ENCODE results near the gene CLDN4.

Gene CLDN4

DNA sequence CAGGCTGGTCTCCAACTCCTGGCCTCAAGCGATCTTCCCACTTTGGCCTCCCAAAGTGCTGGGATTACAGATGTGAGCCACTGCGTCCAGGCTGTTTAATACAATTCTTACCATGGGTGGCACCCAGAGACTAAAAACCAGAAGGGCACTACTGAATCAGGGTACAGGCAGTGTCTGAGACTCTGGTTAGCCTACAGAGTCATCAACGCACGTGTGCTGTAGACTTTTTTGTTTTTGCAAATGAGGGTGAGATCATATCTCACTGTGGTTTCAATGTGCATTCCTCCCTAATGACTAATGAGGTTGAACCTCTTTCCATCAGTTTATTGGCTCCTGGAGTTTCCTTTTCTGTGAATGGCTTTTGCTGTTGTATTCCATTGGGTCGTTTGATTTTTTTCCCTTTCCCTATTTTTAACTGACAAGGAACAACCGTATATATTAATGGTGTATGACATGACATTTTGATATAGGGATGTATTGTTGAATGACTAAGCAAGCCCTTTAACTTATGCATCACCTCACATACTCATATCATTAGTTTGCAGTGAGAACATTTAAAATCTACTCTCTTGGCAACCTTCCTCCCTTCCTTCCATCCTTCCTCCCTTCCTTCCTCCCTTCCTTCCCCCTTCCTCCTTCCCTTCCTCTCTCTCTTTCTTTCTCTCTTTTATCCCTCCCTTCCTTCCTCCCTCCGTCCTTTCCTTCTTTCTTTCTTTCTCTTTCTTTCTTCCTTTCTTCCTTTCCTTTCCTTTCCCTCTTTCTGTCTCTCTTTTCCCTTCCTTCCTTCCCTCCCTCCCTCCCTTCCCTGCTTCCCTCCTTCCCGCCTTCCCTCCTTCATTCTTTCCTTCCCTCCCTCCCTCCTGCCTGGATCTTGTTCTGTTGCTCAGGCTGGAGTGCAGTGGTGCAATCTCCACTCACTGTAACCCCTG is 20.9 kb downstream of the CLDN4 start:
- Histone ChIP-seq H3K4me3 (replicated peaks; ENCODE audit: insufficient read depth, low read length) (no peak overlapping the region), H3K27ac (replicated peaks) (no peak overlapping the region), H3K27me3 (ENCODE audit: insufficient read depth, poor library complexity, severe bottlenecking) (peaks cover 14% of the 10 kb centered on the region)
- TF ChIP-seq, protein P1, sequence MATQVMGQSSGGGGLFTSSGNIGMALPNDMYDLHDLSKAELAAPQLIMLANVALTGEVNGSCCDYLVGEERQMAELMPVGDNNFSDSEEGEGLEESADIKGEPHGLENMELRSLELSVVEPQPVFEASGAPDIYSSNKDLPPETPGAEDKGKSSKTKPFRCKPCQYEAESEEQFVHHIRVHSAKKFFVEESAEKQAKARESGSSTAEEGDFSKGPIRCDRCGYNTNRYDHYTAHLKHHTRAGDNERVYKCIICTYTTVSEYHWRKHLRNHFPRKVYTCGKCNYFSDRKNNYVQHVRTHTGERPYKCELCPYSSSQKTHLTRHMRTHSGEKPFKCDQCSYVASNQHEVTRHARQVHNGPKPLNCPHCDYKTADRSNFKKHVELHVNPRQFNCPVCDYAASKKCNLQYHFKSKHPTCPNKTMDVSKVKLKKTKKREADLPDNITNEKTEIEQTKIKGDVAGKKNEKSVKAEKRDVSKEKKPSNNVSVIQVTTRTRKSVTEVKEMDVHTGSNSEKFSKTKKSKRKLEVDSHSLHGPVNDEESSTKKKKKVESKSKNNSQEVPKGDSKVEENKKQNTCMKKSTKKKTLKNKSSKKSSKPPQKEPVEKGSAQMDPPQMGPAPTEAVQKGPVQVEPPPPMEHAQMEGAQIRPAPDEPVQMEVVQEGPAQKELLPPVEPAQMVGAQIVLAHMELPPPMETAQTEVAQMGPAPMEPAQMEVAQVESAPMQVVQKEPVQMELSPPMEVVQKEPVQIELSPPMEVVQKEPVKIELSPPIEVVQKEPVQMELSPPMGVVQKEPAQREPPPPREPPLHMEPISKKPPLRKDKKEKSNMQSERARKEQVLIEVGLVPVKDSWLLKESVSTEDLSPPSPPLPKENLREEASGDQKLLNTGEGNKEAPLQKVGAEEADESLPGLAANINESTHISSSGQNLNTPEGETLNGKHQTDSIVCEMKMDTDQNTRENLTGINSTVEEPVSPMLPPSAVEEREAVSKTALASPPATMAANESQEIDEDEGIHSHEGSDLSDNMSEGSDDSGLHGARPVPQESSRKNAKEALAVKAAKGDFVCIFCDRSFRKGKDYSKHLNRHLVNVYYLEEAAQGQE (IDR thresholded peaks at IDR 0.05; ENCODE audit: insufficient replicate concordance, low read depth): no peak
- TF ChIP-seq POLR2AphosphoS5 (IDR thresholded peaks at IDR 0.05; ENCODE audit: low read depth) (no peak), SPI1 (IDR thresholded peaks at IDR 0.05; ENCODE audit: borderline replicate concordance, low read depth) (no peak), GABPA (IDR thresholded peaks at IDR 0.05; ENCODE audit: low read depth) (no peak)
- TF ChIP-seq, protein P2, sequence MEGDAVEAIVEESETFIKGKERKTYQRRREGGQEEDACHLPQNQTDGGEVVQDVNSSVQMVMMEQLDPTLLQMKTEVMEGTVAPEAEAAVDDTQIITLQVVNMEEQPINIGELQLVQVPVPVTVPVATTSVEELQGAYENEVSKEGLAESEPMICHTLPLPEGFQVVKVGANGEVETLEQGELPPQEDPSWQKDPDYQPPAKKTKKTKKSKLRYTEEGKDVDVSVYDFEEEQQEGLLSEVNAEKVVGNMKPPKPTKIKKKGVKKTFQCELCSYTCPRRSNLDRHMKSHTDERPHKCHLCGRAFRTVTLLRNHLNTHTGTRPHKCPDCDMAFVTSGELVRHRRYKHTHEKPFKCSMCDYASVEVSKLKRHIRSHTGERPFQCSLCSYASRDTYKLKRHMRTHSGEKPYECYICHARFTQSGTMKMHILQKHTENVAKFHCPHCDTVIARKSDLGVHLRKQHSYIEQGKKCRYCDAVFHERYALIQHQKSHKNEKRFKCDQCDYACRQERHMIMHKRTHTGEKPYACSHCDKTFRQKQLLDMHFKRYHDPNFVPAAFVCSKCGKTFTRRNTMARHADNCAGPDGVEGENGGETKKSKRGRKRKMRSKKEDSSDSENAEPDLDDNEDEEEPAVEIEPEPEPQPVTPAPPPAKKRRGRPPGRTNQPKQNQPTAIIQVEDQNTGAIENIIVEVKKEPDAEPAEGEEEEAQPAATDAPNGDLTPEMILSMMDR (IDR thresholded peaks at IDR 0.05; ENCODE audit: insufficient read depth, low read length): no peak
- DNase-seq (ENCODE audit: low read depth in 1 of 2, low spot score in 1 of 2): no peak

DNA sequence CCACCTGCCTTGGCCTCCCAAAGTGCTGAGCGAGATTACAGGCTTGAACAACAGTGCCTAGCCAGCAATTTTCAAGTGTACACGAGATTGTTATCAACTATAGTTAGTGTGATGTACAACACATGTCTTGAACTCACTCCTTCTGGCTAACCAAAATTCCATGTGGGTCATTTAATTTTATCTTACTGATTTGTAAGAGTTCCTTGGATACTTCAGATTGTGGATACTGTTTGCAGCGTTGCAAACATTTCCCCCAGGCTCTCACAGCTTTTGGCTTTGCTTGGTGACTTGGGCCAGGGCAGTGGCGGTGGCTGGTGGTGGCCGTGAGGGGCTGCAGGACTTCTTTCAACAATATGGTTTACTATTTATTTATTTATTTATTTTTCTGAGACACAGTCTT is 21.7 kb downstream of the CLDN4 start:
- H3K27ac ChIP-seq (replicated peaks): no peak overlapping the region
- no peak overlapping the region for H3K4me3 ChIP-seq (replicated peaks; ENCODE audit: insufficient read depth, low read length)
- H3K27me3 ChIP-seq (ENCODE audit: insufficient read depth, poor library complexity, severe bottlenecking): peaks cover 17% of the 10 kb centered on the region
- TF ChIP-seq, protein P1 (IDR thresholded peaks at IDR 0.05; ENCODE audit: insufficient replicate concordance, low read depth): no peak
- TF ChIP-seq POLR2AphosphoS5 (IDR thresholded peaks at IDR 0.05; ENCODE audit: low read depth): no peak
- TF ChIP-seq GABPA (IDR thresholded peaks at IDR 0.05; ENCODE audit: low read depth): no peak
- TF ChIP-seq SPI1 (IDR thresholded peaks at IDR 0.05; ENCODE audit: borderline replicate concordance, low read depth): no peak
- TF ChIP-seq, protein P2 (IDR thresholded peaks at IDR 0.05; ENCODE audit: insufficient read depth, low read length): no peak
- no peak for DNase-seq (ENCODE audit: low read depth in 1 of 2, low spot score in 1 of 2)

DNA sequence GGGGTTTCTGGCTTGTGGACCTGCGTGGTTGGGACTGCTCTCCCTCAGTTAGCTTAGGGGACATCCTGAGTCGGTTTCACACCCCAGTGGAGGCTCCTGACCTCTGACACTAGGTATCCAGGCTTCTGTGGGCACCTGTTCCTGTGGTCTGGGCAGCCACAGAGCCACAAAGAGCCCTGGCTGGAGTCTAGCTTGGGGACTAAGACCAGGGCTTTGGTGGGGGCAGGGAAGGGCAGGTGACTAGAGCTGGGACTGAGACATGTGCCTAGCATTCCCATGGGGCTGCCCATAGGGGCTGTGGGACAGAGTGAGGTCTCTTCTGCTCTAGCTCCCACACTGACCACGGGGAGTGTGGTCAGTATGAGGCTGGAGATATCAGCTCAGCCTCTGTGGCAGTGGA is 26.1 kb downstream of the CLDN4 start:
- DNase-seq (ENCODE audit: low read depth in 1 of 2, low spot score in 1 of 2): no peak
- Histone ChIP-seq H3K27me3 (ENCODE audit: insufficient read depth, poor library complexity, severe bottlenecking) (peaks cover 17% of the 10 kb centered on the region), H3K4me3 (replicated peaks; ENCODE audit: insufficient read depth, low read length) (no peak overlapping the region), H3K27ac (replicated peaks) (no peak overlapping the region)
- TF ChIP-seq, protein P1 (IDR thresholded peaks at IDR 0.05; ENCODE audit: insufficient replicate concordance, low read depth): no peak
- TF ChIP-seq SPI1 (IDR thresholded peaks at IDR 0.05; ENCODE audit: borderline replicate concordance, low read depth) (no peak), GABPA (IDR thresholded peaks at IDR 0.05; ENCODE audit: low read depth) (no peak), POLR2AphosphoS5 (IDR thresholded peaks at IDR 0.05; ENCODE audit: low read depth) (no peak)
- TF ChIP-seq, protein P2 (IDR thresholded peaks at IDR 0.05; ENCODE audit: insufficient read depth, low read length): no peak
